ENCODE measurements around the gene GRID1. TPM values are rescaled to one million over a fixed set of nuclear protein-coding genes. Genes with fewer than 3 reads are reported as not detected.

The GRID1 gene
- total and polyA plus RNA-seq, 10 of the 15 experiments (the other 5 are each of a cell fraction or from before 2014, with no cell fraction given) = 0.04 to 0.62 (median 0.08) TPM; not detected in 5

- TF ChIP-seq KLF5 (IDR thresholded peaks at IDR 0.05; ENCODE audit: partially characterized antibody) = no peak
- TF ChIP-seq SMARCA5 (IDR thresholded peaks at IDR 0.05) = no peak
- no peak for TF ChIP-seq MEF2B (IDR thresholded peaks at IDR 0.05; ENCODE audit: partially characterized antibody, poor library complexity, severe bottlenecking)
- TF ChIP-seq CEBPB (IDR thresholded peaks at IDR 0.05; ENCODE audit: borderline replicate concordance in 1 of 2, low read depth in 2 of 2, low read length in 2 of 2) = no peak
These were observed 303.9 kb downstream of the GRID1 start (continued) for GRCh38 chr10:86062647-86063145.

DNA sequence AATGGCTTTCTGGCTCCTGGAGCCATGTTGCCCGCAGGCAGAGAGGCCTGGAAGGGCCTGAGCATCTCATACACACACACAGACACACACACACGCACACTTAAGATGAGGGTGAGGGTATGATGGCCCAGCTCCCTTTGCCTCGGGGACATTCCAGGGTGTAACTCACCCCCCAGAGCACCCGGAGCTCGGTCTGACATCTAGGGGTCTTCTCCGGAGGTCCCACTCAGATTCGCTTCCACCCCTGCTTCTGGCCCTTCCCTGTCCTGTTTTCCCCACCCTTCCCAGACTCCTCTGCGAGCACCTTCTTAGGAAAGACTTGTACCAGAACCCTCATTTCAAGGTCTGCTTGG, 304.4 kb downstream of the GRID1 start:
- TF ChIP-seq, protein P1, sequence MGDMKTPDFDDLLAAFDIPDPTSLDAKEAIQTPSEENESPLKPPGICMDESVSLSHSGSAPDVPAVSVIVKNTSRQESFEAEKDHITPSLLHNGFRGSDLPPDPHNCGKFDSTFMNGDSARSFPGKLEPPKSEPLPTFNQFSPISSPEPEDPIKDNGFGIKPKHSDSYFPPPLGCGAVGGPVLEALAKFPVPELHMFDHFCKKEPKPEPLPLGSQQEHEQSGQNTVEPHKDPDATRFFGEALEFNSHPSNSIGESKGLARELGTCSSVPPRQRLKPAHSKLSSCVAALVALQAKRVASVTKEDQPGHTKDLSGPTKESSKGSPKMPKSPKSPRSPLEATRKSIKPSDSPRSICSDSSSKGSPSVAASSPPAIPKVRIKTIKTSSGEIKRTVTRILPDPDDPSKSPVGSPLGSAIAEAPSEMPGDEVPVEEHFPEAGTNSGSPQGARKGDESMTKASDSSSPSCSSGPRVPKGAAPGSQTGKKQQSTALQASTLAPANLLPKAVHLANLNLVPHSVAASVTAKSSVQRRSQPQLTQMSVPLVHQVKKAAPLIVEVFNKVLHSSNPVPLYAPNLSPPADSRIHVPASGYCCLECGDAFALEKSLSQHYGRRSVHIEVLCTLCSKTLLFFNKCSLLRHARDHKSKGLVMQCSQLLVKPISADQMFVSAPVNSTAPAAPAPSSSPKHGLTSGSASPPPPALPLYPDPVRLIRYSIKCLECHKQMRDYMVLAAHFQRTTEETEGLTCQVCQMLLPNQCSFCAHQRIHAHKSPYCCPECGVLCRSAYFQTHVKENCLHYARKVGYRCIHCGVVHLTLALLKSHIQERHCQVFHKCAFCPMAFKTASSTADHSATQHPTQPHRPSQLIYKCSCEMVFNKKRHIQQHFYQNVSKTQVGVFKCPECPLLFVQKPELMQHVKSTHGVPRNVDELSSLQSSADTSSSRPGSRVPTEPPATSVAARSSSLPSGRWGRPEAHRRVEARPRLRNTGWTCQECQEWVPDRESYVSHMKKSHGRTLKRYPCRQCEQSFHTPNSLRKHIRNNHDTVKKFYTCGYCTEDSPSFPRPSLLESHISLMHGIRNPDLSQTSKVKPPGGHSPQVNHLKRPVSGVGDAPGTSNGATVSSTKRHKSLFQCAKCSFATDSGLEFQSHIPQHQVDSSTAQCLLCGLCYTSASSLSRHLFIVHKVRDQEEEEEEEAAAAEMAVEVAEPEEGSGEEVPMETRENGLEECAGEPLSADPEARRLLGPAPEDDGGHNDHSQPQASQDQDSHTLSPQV (IDR thresholded peaks at IDR 0.05) = no peak
- TF ChIP-seq CHD2 (IDR thresholded peaks at IDR 0.05; ENCODE audit: borderline replicate concordance, low read depth, low read length) (no peak), CEBPB (IDR thresholded peaks at IDR 0.05; ENCODE audit: borderline replicate concordance in 1 of 2, low read depth in 2 of 2, low read length in 2 of 2) (no peak), BRCA1 (IDR thresholded peaks at IDR 0.05; ENCODE audit: low read depth, low read length) (no peak), SREBF1 (IDR thresholded peaks at IDR 0.05; ENCODE audit: low read length) (no peak)
- H3K9ac ChIP-seq (ENCODE audit: control insufficient read depth, insufficient read depth, low read length) = no peak overlapping the region
- ATAC-seq (no peak), DNase-seq (ENCODE audit: low read depth, low spot score) (no peak), FAIRE-seq (no peak)
- in situ Hi-C loops (cut with MboI) (no loop called here), intact Hi-C loops (cut with micrococcal nuclease; ENCODE audit: unreplicated experiment) (no loop called here)
- ChIA-PET RAD21 (ENCODE audit: unreplicated experiment) (no interaction called here), SMC1A (ENCODE audit: uncharacterized antibody, unreplicated experiment) (no interaction called here), CTCF (no interaction called here), POLR2A (no interaction called here)
- H3K27ac ChIP-seq (ENCODE audit: control insufficient read depth, insufficient read depth) = no peak overlapping the region
- H3K36me3 ChIP-seq (ENCODE audit: control insufficient read depth in 2 of 2, insufficient read depth in 2 of 2, low read length in 1 of 2) = no peaks in the 10 kb centered on the region
- peaks cover 0 to 4% of the 10 kb centered on the region in 2 experiments; a peak in 2 of 4 replicates for H3K27me3 ChIP-seq (replicated peaks in 1 of 2; ENCODE audit: control insufficient read depth in 2 of 2, insufficient read depth in 2 of 2, low read length in 1 of 2)
- no peak overlapping the region for H3K4me2 ChIP-seq (ENCODE audit: control insufficient read depth, insufficient read depth)
- H3K4me3 ChIP-seq = no peak overlapping the region
- no peaks in the 10 kb centered on the region for H3K9me3 ChIP-seq (replicated peaks; ENCODE audit: control insufficient read depth, insufficient read depth, low read length)
- no peaks in the 10 kb centered on the region for H3K4me1 ChIP-seq (ENCODE audit: control insufficient read depth, insufficient read depth, low read length)
- 18% methylated on average over 8 of the region's 8 CpGs for WGBS (ENCODE audit: insufficient coverage, insufficient replicate concordance, low lambda C conversion rate, missing lambda C conversion rate)
- no peak overlapping the region for H2AFZ ChIP-seq (ENCODE audit: control insufficient read depth, low read depth, low read length)
- H3K79me2 ChIP-seq (ENCODE audit: control insufficient read depth, insufficient read depth, low read length) = no peaks in the 10 kb centered on the region
- BruUV-seq (replicated peaks) = no TSS peak
- no peaks in the 10 kb centered on the region for H4K20me1 ChIP-seq (ENCODE audit: control insufficient read depth, insufficient read depth)
